IPS-NIHi11 (cell line): ENCODE results near the gene ALK.

Source experiments
- DNase-seq: peaks from one replicate; pipeline ENCODE4 v3.0.0; 2012; ENCODE audit warnings: mixed read lengths, low spot score

Gene ALK

DNA sequence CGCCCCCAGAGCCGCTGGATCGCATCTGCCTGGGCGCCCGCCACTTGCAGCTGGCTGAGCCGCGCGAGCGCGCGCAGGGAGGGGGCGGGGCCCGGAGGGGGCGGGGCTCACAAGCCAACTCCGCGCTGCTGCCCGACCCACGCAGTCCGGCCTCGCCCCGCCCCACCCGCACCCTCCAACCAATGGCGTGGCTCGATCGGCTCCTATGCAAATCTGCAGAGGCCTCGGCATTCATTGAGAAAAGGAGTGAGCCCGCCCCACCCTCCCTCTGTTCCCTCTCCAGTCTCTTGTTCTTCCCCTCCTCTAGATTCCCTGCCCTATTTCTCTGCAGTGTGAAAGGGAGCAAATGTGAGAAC is at the start of gene ALK:
Gene ALK, minus strand, starts transcription at position 27 of the 356 bp plus-strand sequence. CDS start 927 bp downstream, outside the sequence.
- DNase-seq, result peak; percentile 98

DNA sequence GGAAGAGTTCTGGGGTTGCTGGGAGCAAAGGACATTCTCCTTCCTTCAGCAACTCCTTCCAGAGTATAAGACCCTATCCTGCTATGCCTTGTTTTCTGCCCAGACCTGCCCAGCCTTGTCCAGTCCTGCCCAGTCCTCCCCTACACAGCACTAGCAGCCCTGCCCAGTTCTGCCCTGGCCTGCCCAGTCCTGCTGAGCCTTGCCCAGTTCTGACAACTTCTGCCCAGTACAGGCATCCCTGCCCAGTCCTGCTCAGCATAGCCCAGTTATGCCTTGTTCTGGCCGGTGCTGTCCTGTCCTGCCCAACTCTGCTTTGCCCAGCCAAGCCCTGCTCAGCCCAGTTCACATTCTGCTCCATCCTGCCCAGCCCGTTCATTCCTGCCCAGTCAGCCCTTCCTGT is 44.9 kb upstream of the ALK start:
- DNase-seq, result no peak

- no peak for DNase-seq
Observed at GRCh38 chr2:29963972-29964570, 42.7 kb upstream of the ALK start.

- DNase-seq, result no peak
Observed at GRCh38 chr2:29962922-29963321, 41.5 kb upstream of the ALK start.

DNA sequence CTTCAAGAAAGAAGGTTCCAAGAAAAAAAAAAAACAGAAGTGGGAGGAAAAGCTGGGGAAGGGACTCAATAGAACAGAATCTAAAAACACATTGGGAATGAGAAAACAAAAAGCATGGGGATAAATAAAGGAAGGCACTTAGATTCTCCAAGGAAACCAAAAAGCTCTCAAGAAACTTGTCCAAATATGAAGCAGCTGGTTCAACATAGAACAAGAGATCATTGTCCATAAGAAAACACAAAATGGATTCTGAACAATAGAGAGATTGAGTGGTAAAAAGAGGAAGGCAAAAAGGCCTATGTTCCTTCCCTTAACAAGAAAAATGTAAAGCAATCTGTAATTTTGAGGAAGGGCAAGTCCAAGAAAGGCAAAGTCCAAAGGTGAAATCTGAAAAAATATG is 32.9 kb upstream of the ALK start:
- DNase-seq, result no peak

DNA sequence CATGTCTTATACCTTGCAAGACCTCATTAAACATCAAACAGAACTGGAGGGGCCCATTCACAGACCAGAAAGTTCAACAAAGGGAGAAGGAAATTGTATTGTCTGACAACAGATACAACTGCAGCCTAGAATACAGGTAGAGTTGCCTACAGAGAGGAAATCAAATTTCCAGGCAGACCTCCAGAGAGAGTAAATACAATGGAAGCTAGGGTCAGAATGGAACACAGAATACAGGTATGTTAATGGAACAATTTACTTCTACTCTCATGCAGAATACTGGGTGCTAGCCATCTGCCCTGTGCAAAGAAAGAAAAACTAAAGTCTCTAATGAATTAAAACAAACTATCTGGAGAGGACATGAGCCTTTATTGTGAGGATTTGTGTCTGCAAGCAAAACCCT is 31.6 kb upstream of the ALK start:
- DNase-seq, result no peak

DNA sequence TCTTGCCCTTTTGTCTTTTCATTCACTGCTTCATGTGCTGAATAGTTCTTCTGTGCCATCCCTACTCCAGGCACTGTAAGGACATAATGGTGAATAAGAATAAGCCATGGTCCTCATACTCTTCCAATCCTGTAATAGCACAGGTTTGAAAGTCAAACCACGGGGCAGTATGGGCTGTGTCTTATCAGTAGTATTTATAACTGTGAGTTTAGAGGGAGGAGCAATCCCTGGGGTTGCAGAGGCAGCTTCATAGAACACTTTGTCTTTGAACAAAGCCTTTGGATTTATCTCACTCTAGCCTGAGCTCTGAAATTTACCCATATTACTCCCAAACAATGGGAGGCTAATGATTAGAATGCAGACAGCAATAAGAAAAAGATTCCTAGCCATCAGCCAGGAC is 30.2 kb upstream of the ALK start:
- DNase-seq, result no peak

GRCh38 chr2:29950481-29950880 is 29.1 kb upstream of the ALK start:
- no peak for DNase-seq

GRCh38 chr2:29949042-29949441 is 27.7 kb upstream of the ALK start:
- DNase-seq, result no peak

DNA sequence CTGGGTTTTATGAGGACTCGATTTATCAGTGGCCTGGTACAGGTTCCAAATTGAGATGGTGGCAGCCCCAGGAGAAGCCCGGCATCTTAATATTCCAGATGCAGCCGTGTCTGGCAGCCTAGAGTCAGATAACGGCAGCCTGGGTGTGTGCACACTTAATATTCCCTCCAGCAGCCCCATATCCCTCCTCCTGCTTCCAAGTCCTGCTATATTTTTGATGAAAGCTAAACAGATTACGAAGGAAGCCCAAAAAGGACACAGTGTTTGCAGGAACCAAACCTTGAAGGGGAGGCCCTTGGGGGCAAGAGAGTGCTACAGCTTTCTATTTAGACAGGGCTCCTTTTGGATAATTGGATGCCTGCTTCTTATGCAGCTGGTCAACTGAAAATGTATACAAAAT is 25.1 kb upstream of the ALK start:
- DNase-seq, result no peak

- DNase-seq, result no peak
Observed at GRCh38 chr2:29942711-29943110, 21.3 kb upstream of the ALK start.

GRCh38 chr2:29940706-29941105 is 19.3 kb upstream of the ALK start:
- DNase-seq, result no peak

- DNase-seq, result no peak
Observed at GRCh38 chr2:29936020-29936419, 14.6 kb upstream of the ALK start.

DNA sequence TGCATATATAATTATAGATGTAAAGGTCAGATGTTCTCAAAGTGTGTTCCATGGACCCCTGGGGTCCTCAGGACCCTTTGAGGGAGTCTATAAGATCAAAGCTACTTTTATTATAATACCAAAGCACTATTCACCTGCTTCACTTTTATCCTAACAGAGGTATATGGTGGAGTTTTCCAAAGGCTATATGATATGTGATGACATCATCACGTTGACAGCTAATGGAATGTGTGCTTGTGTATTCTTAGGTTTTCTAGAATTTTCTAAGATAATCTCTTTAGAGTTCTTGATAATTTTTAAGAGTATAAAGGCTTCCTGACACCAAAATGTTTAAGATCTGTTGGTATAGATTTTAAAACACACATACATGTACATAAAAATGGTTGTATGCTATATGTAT is 10.4 kb upstream of the ALK start:
- DNase-seq, result no peak

DNA sequence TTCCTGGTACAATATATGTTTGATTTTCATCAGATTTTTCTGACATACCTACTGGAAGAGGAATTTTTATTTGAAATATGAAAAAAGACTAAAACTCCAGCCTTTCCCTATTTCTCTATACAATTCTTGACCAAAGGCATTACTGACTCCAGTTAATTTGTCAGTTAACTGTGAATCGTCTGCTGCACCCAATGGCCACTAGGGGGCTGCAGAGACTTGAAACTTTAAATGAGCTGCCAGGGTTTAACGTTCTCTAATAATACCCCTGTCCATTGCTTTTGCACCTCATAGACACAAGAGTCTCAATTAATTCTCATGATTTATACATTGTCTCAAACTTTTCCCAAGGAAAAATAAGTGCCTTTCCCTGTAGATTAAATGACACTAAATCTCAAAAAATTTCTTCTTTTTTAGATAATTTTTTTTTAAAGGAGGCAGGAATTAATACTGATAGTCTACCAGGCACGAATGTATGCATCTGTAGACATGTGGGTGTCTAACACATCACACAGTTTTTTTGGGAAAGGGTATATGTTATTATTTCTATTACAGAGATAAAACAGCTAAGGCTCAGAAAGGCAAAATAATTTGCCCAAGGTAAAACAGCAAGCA is 1.8 kb upstream of the ALK start:
- DNase-seq, result peak; percentile 66

- DNase-seq, result no peak
Observed at GRCh38 chr2:29922605-29923004, 1.2 kb upstream of the ALK start.

DNA sequence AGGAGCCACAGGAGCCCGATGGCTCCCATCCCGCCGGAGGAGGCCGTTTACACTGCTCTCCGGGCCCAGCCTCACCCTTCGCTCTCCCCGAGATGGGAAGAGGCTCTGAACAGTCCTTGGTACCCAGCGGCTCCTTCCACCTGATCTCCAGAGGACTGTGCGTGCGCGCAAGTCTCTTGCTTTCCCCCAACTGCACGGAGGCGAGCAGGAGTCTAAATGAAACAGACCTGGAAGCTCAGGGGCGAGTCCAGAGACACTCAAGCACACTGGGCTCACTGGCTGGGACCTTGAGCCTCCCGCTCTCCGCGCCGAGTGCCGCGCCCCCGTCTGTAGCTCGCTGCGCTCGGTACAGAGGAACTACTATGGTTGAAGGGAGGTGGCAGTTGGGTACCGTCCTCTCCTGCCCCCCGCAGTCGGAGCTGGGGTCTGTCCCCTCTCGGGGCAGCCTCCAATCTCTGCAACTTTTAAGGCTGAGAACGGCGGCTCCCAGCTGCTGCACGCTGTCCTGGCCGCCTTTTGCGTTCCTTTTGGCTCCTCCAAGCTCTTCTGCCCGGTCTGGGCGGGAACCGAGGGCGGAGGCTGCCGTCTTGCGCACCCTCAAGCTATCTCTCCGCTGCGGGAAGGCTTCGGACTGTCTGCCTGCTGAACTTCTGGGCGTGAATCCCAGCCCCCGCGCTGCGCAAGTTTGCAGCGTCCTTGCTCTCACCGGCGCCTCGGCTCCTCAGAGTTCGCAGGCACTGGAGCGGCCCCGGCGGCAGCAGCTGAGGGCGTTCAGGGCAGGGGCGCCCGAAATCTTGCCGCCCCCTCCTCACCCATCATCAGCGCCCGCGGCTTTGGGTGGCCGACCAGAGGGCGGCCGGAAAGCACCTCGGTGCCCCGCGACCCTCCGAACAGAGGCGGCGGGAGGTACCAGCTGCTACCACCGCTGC is 491 bp downstream of the ALK start:
- DNase-seq, result no peak

GRCh38 chr2:29920130-29920577 is 1.2 kb downstream of the ALK start:
- DNase-seq, result peak; percentile 89

GRCh38 chr2:29918941-29919340 is 2.4 kb downstream of the ALK start:
- no peak for DNase-seq

- no peak for DNase-seq
Observed at GRCh38 chr2:29917781-29918180, 3.6 kb downstream of the ALK start.

GRCh38 chr2:29916571-29916970 is 4.8 kb downstream of the ALK start:
- DNase-seq, result no peak

- peak; percentile 13 for DNase-seq
Observed at GRCh38 chr2:29910960-29911359, 10.4 kb downstream of the ALK start.

DNA sequence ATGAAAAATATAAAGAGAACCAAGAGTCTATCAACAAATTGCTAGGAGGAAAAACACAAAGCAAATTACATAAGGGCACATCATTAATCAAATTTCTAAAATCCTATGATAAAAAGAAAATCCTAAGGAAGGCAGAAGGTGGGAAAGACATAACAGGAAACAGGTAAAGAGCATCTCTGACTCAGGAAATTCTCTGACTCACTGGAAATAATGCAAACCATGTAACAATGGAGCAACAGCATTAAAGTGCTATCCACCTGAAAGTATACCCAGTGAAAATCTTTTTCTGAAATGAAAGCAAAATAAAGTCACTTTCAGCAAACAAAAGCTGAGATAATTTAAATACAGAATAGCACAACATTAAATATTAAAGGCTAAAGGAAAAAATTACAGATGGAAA is 10.9 kb downstream of the ALK start:
- DNase-seq, result no peak
